ENCODE data around the gene GCAT.
A peak's percentile ranks its signal among the peaks of the same experiment; 100 is the strongest.

Gene GCAT

GRCh38 chr22:37823134-37823985, 15.6 kb downstream of the GCAT start, which contains the start of gene GALR3:
GALR3 (plus strand) TSS chr22:37823382; CDS start chr22:37823407, 25 bp downstream.
- H3K4me3 ChIP-seq (ENCODE audit: low read depth, low read length): no peak within 1 kb of the TSS
- in situ Hi-C loops (cut with HindIII; ENCODE audit: low sequenced_read_pairs): no loop called here
- TF ChIP-seq CTCF (IDR thresholded peaks at IDR 0.05; ENCODE audit: low read depth, low read length, missing control alignments): no peak
- no peak for DNase-seq (ENCODE audit: low read depth)

GRCh38 chr22:37824674-37825641, 17.2 kb downstream of the GCAT start:
- DNase-seq (ENCODE audit: low read depth): no peak
- TF ChIP-seq CTCF (IDR thresholded peaks at IDR 0.05; ENCODE audit: low read depth, low read length, missing control alignments): no peak
- in situ Hi-C loops (cut with HindIII; ENCODE audit: low sequenced_read_pairs): no loop called here
- H3K4me3 ChIP-seq (ENCODE audit: low read depth, low read length): peak overlapping the region; percentile 18

GRCh38 chr22:37827056-37827455, 19.3 kb downstream of the GCAT start:
- no peak for DNase-seq (ENCODE audit: low read depth)
- H3K4me3 ChIP-seq (ENCODE audit: low read depth, low read length): no peak overlapping the region
- in situ Hi-C loops (cut with HindIII; ENCODE audit: low sequenced_read_pairs): no loop called here
- no peak for TF ChIP-seq CTCF (IDR thresholded peaks at IDR 0.05; ENCODE audit: low read depth, low read length, missing control alignments)

GRCh38 chr22:37830093-37830842, 22.5 kb downstream of the GCAT start:
- in situ Hi-C loops (cut with HindIII; ENCODE audit: low sequenced_read_pairs): no loop called here
- no peak for TF ChIP-seq CTCF (IDR thresholded peaks at IDR 0.05; ENCODE audit: low read depth, low read length, missing control alignments)
- no peak overlapping the region for H3K4me3 ChIP-seq (ENCODE audit: low read depth, low read length)
- no peak for DNase-seq (ENCODE audit: low read depth)

GRCh38 chr22:37831472-37831871, 23.7 kb downstream of the GCAT start:
- TF ChIP-seq CTCF (IDR thresholded peaks at IDR 0.05; ENCODE audit: low read depth, low read length, missing control alignments): no peak
- no peak for DNase-seq (ENCODE audit: low read depth)
- no peak overlapping the region for H3K4me3 ChIP-seq (ENCODE audit: low read depth, low read length)
- in situ Hi-C loops (cut with HindIII; ENCODE audit: low sequenced_read_pairs): no loop called here
